Cortex of kidney (tissue), 1 donor: ENCODE data around the gene UMODL1.

Experiments used
- DNase-seq: peaks from one replicate; lab custom pipeline; 2025; lab: John Stamatoyannopoulos, UW

UMODL1 gene, protein sequence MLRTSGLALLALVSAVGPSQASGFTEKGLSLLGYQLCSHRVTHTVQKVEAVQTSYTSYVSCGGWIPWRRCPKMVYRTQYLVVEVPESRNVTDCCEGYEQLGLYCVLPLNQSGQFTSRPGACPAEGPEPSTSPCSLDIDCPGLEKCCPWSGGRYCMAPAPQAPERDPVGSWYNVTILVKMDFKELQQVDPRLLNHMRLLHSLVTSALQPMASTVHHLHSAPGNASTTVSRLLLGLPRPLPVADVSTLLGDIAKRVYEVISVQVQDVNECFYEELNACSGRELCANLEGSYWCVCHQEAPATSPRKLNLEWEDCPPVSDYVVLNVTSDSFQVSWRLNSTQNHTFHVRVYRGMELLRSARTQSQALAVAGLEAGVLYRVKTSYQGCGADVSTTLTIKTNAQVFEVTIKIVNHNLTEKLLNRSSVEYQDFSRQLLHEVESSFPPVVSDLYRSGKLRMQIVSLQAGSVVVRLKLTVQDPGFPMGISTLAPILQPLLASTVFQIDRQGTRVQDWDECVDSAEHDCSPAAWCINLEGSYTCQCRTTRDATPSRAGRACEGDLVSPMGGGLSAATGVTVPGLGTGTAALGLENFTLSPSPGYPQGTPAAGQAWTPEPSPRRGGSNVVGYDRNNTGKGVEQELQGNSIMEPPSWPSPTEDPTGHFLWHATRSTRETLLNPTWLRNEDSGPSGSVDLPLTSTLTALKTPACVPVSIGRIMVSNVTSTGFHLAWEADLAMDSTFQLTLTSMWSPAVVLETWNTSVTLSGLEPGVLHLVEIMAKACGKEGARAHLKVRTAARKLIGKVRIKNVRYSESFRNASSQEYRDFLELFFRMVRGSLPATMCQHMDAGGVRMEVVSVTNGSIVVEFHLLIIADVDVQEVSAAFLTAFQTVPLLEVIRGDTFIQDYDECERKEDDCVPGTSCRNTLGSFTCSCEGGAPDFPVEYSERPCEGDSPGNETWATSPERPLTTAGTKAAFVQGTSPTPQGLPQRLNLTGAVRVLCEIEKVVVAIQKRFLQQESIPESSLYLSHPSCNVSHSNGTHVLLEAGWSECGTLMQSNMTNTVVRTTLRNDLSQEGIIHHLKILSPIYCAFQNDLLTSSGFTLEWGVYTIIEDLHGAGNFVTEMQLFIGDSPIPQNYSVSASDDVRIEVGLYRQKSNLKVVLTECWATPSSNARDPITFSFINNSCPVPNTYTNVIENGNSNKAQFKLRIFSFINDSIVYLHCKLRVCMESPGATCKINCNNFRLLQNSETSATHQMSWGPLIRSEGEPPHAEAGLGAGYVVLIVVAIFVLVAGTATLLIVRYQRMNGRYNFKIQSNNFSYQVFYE

DNA sequence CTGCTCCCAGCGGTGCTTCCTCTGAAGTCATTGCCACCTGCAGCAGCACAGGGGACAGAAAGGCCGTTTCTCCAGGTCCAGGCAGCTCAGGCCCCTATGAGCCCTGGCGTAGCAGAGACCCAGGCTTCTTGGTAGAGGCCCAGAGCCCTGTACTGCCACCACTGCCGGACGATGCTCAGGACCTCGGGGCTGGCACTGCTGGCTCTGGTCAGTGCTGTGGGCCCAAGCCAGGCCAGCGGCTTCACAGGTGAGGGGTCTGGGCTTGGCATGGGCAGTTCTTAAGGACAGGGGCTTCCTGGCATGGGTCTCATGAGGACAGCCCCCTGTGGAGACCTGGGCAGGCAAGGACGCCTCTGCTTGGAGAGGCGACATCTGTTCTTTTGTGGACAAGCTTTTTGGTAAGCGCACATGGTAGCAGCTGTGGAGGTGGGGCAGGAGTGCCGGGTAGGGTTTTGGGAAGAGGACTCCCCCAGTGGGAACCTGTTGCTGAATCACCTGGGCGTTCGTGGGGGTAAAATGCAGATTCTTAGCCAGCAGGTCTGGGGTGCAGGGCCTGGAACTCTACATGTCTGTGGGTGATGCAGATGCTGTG is at the start of gene UMODL1:
TSS of gene UMODL1 (plus strand) at position 172 of the 592 bp plus-strand sequence. CDS start at position 172, 0 bp downstream.
- no peak for DNase-seq

DNA sequence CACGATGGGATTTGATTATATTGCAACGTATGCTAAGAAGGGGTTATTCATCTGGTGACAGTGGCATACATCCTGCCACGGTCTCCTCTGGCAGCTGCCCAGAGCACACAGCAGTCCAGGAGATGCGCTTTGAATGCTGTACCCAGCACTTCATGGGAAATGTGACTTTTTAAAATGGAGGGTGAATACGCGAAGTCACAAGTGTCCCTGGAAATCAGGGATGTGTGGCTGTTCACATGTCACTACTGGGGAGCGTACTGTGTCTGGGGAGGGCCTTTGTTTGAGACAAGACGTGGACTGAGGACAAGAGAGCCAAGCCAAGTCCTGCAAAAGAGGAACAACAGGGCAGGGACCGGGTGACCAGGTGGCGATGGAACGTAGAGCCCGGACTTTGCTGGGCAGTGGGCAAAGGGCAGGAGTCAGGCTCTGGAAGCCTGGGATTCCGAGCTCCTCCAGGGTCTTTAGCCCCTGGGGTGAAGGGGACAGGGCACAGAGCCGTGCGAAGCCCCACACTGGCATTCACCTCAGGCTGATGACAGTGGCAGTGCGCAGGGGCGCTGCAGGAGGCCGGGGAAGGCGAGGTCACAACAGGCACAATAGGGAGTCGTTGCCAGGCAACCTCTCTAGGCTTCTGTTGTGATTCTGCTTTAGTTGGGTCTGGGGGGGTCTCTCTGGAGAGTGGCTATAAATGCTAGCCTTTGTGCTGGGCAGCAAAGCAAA is 49.6 kb upstream of the UMODL1 start:
- no peak for DNase-seq

DNA sequence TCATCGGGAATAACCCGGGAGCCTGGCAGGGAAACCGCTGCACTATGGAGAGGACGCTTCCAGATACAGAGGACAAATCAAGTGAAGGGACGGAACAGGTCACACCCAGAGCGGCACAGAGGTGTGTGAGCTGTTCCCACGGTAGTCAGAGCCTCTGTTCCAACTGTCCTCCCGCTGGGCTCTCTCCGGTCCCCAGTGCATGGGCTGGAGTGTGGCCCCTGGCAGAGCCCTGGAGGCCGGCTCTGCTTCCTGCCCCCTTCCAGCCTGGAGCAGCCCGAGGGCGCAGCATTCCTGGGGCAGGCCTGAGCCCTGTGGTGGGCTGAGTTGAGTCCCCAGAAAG is 49.1 kb upstream of the UMODL1 start:
- no peak for DNase-seq

DNA sequence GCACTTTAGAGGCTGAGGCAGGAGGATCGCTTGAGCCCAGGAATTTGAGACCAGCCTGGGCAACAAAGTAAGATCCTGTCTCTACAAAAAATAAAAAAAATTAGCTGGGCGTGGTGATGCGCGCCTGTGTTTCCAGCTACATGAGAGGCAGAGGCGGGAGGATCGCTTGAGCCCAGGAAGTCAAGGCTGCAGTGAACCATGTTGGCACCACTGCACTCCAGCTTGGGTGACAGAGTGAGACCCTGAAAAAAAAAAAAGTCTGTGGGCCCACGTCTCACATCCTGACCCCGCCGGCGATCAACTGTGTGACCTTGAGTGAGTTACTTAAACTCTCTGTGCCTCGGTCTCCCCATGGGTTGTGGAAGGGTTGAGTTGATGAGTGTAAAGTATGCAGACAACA is 48.2 kb upstream of the UMODL1 start:
- no peak for DNase-seq

DNA sequence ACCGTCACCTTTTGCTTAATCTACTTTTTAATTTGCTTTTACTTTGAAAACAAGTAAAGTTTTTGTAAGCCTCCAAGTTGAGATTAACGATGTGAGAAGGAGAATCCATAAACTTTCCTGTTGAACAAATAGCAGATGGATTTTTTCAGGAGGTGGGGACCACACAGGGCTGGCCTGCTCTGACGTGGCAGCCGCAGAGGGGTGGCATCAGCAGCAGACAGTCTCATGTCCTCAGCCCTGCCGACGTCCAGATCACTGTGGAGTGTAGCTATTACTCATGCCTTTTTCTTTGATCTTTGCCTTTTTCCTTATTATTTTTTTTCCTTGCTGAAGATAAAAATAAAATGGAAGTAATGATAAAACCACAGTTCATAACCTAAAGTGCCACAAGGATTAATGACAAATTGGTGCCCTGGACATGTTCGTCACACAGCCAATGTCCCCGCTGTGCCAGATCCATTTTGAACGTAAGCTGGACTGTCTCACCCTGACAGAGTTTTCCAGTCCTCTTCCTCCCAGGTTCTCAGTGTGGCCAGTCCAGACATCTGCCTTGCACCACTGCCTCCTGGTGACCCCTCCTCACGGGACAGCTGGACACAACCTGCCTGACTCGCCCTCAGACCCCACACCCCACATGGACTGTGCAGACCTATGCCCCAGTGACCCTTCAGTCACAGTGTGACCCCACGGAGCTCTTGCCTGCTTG is 45.6 kb upstream of the UMODL1 start:
- DNase-seq = no peak

DNA sequence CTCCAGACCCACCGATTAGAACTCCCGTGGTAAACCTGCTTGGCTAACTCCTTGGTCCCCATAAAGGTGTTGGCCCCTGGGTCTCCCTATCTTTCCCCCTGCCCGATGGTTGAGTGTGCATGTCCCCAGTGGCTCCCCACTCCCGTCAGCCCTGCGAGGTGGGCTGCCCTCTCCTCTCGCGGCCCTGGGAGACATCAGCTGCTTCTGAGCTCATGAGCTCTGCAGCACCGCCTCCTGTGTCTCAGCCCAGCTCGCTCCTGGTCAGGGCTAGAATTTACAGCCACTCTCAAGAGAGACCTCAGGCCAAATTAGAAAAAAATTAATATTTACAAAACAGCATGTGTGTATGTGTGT is 45.1 kb upstream of the UMODL1 start:
- no peak for DNase-seq

DNA sequence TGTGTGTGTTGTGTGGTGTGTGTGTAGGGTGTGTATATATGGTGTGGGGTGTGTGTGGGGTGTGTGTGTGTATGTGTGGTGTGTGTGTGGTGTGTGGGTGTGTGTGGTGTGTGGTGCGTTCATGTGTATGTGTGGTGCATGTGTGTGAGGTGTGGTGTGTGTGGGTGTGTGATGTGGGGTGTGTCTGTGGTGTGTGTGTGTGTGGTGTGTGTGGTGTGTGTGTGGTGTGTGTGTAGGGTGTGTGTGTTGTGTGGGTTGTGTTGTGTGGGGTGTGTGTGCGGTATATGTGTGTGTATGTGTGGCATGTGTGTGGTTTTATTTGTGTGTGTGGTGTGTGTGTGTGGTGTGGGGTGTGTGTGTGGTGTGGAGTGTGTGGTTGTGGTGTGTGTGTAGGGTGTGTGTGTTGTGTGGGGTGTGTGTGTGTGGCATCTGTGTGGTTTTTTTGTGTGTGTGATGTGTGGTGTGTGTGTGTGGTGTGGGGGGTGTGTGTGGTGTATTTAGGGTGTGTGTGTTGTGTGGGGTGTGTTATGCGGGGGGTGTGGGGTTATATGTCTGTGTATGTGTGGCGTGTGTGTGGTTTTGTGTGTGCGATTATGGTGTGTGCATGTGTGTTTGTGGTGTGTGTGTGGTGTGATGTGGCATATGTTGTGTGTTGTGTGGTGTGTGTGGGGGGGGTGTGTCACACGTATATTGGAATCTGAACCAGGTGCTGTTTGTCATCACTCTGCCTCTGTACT is 43.9 kb upstream of the UMODL1 start:
- DNase-seq = no peak

DNA sequence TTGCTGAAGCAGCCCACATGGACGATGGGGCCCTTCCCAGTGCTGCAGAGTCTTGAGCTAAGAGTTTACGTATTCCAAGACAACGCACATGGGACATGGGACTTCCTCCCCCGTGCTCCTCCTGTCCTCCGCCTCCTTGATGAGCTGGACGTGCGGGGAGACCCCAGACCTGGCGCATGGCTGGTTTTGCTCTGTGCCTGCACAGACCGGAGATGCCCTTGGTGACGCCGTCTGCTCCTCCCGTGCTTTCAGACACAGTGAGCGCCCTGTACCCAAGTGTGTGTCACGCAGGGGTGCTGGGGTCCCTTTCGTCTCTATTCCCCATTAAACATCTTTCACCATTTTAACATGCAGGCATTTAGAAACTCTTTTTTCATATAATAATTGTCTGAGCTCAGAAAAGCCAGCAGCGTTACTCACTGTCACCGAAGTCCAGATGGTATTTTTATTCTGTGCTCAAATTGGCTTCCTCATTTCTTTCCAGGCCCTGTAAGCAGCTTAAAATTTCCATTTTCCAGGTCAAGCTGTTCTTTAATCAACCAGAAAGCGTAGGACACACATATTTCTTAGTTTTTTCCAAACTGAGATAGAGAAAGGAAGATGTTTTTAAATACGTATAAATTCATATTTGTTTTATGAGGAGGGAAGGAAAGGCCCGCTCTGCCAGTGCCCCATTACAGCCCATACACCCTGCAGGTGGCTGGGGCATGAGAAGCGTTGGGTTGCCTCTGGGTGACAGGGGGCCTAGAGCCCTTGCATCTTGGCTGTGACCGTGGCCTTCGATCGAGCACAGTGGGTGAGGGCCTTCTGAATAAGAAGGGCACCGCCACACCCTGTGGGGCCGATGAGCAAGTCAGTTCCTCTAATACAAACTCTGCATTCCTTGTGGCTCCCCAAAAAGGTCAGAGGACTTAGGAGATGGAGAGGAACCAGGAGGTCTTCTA is 43.0 kb upstream of the UMODL1 start:
- DNase-seq = no peak

DNA sequence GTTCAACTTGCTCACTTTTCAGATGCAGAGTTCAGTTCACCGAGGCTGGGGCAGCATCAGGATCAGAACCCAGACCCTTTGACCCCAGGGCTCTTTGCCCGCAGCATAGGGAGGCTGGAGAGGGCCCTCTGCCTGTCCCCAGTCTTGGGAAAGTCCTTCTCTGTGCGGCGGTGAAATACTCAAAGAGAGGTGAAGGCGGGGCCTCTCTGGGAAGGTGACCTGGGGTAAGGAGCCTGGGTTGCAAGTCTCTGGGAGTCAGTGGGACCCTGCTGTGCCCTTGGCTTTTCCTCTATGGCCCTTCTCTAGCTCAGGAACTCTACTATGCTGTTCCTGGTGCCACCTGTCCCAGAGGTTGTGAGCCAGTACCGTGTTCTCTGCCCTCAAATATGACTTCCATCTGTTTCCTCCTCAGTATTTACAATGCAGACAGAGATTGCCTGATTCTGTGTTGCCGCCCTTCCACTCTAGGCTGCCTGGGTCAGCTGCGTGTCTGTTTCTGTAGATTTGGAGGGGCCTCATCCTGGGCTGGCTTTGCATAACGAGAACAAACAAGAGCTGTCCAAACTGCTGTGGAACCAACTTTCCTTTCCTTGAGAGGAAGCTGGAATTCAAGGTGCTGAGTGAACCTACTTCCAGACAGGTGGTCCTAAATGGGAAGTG is 42.2 kb upstream of the UMODL1 start:
- DNase-seq = no peak

DNA sequence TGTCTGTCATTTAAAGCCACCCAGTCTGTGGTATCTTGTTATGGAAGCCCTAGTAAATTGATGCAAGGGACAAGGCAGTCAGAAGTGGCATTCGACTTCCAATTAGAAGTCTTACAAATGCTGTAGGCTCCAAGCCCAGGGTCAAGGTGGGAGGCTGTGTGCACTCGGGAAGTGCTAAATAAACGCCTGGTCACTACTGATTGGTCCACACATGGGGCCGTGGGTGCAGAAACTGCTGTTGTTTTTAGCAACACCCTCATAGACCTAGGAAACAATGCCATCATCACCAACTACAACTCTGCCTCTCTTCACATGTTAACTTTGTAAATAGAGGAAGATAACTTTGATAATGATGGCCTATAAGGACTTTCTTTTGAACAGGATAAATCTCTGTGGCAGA is 40.8 kb upstream of the UMODL1 start:
- no peak for DNase-seq

DNA sequence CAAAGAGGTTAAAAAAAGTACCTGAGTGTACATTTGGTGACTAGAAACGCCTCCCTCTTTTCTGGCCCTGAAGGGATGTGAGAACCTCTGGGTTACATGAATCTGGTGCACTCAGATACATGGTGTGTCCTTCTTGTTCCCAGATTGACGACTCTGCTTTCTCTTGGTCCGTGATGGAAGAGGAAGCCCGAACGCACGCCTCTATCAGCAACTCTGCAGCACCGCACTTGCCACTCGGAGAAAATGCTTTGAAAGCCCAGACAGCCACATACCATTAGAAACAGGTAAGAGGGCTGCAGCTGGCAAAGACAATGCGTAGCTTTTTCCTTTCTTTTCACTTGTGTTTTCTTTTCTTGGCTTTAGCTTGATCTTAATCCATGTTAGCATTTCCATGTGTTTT is 39.9 kb upstream of the UMODL1 start:
- no peak for DNase-seq

DNA sequence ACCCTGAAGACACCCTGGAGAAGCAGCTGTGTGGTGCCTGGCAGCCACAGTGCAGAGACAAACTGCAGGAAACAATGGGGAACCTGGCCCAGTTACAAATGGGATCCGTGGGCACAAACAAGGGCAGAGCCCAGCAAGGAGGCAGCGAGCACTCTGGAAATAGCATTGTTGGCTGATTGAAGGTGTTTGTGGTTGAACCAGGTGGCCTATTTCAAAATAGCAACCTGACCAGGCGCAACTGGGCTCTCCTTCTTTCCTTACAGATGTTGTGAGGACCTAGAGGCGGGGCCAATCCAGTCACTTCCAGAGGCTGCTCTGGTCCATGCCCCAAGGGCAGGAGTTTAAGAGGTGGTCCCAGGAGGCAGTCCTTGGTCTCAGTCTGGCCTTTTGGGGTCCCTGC is 39.3 kb upstream of the UMODL1 start:
- no peak for DNase-seq

DNA sequence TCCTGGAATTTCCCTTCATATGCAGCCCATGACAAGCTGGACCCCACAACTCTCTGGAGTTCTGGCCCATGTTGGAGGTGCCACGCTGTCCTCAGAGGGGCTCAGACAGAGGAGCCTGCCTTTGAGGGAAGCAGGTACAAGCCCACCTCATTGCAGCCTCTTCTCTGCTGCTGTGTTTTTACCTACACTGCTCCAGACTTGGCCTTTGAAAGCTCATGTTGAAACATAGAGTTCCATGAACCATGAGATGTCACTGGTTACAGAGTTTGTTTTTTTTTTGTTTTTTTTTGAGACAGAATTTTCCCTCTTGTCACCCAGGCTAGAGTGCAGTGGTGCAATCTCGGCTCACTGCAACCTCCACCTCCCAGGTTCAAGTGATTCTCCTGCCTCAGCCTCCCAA is 38.9 kb upstream of the UMODL1 start:
- DNase-seq = no peak

DNA sequence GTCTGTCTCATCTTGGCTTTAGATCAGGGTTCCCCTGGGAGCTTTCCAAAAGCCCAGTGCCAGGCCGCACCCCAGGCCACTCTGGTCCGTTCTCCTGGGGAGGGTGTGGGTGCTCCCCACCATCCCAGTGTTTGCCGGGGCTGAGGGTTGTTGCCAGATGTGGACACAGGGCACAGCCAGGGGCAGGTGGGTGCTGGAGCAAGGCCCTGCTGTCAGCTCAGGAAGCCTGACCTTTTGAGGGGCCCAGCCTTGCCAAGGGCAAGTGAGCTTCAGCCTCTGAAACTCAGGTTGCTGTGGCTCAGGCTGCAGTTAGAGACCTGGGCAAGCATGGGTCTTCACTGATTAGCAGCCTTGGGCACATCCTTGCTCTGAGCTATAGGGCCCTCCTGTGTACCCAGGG is 38.1 kb upstream of the UMODL1 start:
- no peak for DNase-seq

DNA sequence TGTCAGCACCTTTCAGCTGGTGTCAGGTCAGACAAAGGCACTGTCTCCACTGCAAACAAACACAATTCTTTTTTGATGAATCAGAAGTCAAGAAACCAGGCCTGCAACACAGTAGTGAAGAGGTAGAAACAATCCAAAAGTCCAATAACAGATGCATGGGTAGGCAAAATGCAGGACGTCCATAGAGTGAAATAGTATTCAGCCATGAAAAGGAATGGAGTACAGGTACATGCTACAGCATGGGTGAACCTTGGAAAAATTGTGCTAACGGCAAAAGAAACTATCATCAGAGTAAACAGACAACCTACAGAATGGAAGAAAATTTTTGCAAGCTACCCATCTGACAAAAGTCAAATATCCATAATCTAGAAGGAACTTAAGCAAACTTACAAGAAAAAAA is 34.8 kb upstream of the UMODL1 start:
- no peak for DNase-seq

DNA sequence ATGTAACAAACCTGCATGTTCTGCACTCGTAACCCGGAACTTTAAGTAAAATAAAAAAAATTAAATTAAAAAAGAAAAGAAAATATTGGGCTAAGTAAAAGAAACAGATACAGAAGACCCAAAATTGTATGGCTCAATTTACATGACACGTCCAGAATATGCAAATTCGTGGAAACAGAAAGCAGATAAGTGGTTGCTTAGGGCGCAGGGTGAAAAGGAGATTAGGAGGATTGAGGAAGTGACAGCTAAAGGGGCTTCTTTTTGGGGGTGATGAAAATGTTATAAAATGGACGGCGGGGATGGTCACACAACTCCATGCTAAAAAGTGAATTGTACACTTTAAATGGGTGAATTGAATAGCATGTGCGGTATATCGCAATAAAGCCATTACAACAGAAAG is 33.6 kb upstream of the UMODL1 start:
- DNase-seq = no peak

DNA sequence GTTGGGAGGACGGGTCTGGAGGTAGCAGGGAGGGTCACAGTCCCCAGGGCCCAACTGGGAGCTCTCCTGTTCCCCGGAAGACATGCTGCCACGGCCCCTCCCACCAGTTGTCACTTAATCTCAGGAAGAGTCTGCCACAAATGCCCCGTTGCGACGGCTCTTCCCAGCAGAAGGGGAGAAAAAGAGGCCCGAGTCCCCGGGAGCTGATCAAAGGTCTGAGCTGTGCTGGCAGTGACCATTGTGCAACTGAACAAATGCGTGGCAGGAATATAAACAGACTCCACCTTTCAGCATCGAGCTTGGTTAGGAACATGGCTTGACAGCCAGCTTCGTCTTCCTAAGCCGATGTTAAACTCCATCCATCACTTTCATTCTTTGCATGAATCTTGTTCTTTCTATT is 33.2 kb upstream of the UMODL1 start:
- DNase-seq = no peak

DNA sequence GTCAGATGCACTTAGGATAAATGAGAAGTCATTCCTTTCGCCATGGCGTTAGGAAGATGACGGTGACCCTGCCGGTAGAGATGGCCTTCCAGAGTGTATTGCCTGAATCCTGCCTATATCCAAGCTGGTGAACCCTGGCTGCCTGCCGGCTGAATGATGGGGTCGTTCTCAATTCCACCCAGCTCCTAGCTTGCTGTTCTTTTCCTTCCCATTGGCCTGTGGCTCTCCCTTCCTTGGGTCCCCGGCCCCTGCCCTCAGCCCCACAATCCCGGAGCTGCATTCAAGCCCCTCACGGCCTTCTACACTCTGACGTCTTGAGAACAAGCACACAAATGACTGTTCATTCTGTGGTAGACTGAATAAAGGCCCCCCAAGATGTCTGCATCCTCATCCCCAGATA is 32.7 kb upstream of the UMODL1 start:
- no peak for DNase-seq
